ENCODE data around the gene GBX1. TPM values are rescaled to one million over a fixed set of nuclear protein-coding genes. Genes with fewer than 3 reads are reported as not detected.

The GBX1 gene
- total RNA-seq, 3 donors from 2014 or later: not detected

DNA sequence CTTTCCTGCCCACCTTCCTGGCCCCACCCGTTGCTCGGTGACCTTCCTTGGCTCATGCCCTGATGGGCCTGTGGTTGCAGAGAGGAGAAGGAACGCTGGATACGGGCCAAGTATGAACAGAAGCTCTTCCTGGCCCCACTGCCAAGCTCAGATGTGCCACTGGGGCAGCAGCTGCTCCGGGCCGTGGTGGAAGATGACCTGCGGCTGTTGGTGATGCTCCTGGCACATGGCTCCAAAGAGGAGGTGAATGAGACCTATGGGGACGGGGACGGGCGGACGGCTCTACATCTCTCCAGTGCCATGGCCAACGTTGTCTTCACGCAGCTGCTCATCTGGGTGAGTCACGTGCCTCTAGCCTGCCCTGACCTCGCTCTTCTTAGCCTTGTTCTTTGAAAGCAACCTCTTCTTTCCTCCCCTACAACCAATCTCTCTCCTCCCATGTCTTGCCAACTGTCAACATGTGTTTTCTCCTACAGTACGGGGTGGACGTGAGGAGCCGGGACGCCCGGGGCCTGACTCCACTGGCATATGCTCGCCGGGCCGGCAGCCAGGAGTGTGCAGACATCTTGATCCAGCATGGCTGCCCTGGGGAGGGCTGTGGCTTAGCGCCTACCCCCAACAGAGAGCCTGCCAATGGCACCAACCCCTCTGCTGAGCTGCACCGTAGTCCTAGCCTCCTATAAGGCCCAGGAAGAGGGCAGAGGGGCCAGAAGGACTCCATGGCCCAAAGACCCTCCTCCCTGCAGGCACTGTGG lies 24.1 kb downstream of the GBX1 start:
- H3K4me3 ChIP-seq: no peak overlapping the region
- intact Hi-C loops (cut with DNase I, micrococcal nuclease): no loop called here
- H3K9me3 ChIP-seq: no peaks in the 10 kb centered on the region
- H3K4me1 ChIP-seq (ENCODE audit: low read depth): no peaks in the 10 kb centered on the region
- H3K36me3 ChIP-seq (ENCODE audit: low read depth): no peaks in the 10 kb centered on the region
- ATAC-seq: no peak
- TF ChIP-seq, protein P1, sequence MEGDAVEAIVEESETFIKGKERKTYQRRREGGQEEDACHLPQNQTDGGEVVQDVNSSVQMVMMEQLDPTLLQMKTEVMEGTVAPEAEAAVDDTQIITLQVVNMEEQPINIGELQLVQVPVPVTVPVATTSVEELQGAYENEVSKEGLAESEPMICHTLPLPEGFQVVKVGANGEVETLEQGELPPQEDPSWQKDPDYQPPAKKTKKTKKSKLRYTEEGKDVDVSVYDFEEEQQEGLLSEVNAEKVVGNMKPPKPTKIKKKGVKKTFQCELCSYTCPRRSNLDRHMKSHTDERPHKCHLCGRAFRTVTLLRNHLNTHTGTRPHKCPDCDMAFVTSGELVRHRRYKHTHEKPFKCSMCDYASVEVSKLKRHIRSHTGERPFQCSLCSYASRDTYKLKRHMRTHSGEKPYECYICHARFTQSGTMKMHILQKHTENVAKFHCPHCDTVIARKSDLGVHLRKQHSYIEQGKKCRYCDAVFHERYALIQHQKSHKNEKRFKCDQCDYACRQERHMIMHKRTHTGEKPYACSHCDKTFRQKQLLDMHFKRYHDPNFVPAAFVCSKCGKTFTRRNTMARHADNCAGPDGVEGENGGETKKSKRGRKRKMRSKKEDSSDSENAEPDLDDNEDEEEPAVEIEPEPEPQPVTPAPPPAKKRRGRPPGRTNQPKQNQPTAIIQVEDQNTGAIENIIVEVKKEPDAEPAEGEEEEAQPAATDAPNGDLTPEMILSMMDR (IDR thresholded peaks at IDR 0.05): no peak
- DNase-seq: no peak

DNA sequence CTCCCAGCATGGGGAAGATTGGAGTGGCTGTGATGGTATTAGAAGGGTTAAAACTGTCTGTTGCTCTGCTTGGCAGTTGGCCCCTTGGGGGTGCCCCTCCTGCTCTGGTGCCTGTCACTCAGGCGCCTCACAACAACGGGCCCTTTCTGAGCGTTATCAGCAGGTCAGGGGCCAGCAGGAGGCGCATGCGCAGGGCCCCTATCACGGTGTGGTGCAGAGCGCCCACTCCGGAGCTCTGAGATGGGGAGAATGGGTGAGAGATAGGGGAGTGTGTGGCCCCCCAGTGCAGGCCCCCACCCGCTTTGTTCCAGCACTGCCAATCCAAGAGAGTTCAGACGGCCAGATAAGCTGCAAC lies 24.8 kb downstream of the GBX1 start:
- Histone ChIP-seq H3K36me3 (ENCODE audit: low read depth) (no peaks in the 10 kb centered on the region), H3K9me3 (no peaks in the 10 kb centered on the region), H3K4me3 (no peak overlapping the region), H3K4me1 (ENCODE audit: low read depth) (no peaks in the 10 kb centered on the region)
- intact Hi-C loops (cut with DNase I, micrococcal nuclease): no loop called here
- ATAC-seq (no peak), DNase-seq (no peak)
- TF ChIP-seq, protein P1 (IDR thresholded peaks at IDR 0.05): no peak

DNA sequence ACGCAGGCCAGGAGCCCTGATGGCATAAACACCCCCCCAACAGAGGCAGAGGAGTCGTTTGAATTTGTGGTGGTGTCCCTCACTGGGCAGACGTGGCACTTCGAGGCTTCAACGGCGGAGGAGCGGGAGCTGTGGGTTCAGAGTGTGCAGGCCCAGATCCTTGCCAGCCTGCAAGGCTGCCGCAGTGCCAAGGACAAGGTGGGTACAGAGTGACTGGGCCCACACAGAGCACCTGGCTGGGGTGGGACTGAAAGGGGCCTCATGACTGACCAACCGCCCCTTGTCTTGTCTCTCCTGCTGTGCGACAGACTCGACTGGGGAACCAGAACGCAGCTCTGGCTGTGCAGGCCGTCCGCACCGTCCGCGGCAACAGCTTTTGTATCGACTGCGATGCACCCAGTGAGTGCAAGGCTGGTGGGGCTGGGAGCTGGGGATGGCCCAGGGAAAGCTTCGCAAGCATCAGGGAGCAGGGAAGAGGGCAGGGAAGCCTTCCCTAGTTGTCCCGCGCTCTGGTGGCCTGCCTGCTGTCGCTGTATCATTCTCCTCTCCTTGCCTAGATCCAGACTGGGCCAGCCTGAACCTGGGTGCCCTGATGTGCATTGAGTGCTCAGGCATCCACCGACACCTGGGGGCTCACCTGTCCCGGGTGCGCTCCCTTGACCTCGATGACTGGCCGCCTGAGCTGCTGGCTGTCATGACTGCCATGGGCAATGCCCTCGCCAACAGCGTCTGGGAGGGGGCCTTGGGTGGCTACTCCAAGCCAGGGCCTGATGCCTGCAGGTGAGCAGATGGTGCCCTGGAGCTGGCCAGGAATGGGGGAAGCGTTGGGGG lies 25.4 kb downstream of the GBX1 start:
- no peak for ATAC-seq
- H3K4me1 ChIP-seq (ENCODE audit: low read depth): no peaks in the 10 kb centered on the region
- DNase-seq: no peak
- TF ChIP-seq, protein P1 (IDR thresholded peaks at IDR 0.05): no peak
- intact Hi-C loops (cut with DNase I, micrococcal nuclease): no loop called here
- no peaks in the 10 kb centered on the region for H3K36me3 ChIP-seq (ENCODE audit: low read depth)
- no peak overlapping the region for H3K4me3 ChIP-seq
- no peaks in the 10 kb centered on the region for H3K9me3 ChIP-seq

DNA sequence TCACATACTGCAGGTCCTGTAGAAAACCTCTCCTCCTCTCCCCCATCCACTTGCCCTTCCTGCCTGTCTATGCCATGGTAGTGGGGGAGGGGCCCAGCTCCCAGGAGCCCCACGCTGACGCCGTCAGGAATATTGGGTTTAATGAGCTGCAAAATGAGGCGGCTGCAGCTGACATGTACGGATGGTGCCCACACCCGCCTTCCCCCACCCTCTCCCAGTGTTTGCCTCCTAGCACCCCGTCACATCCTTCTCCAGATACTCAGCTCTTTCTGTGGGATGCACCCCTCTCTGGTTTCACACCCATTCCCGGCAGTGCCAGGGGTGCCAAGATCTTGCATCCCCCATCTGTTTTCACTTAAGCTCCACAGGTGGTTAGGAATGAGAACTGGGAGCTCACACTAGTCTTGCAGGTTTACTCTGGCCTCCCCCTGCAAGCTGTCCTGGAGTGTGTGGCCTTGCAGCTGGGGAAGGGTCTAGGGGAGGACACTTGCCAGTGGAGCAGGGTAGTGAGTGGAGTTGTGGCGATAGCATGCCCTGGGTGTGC lies 26.1 kb downstream of the GBX1 start:
- H3K4me1 ChIP-seq (ENCODE audit: low read depth): no peaks in the 10 kb centered on the region
- H3K4me3 ChIP-seq: no peak overlapping the region
- intact Hi-C loops (cut with DNase I, micrococcal nuclease): no loop called here
- H3K36me3 ChIP-seq (ENCODE audit: low read depth): no peaks in the 10 kb centered on the region
- DNase-seq: no peak
- no peaks in the 10 kb centered on the region for H3K9me3 ChIP-seq
- ATAC-seq: no peak
- TF ChIP-seq, protein P1 (IDR thresholded peaks at IDR 0.05): no peak

DNA sequence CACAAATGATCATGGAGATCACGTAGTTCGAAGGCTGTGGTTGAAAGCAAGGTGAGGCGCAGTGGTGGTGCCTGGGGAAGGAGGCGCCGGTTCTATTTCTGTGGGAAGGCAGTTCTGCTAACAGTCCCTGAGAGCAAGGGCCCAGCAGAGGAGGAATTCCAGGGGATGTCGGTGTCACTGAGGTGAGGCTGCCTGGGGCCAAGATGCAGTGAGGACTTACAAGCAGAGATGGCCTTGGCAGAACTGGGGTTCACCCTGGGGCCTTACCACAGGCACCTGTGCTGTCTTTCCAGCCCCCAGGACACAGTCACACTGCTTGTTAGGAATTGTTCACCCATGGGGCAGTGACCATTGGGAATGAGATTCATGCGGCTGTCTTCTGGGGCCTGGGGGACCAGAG lies 26.7 kb downstream of the GBX1 start:
- TF ChIP-seq, protein P1 (IDR thresholded peaks at IDR 0.05): no peak
- H3K36me3 ChIP-seq (ENCODE audit: low read depth): no peaks in the 10 kb centered on the region

More for the DNA sequence above, 26.7 kb downstream of the GBX1 start:
- H3K4me1 ChIP-seq (ENCODE audit: low read depth): no peaks in the 10 kb centered on the region
- no peaks in the 10 kb centered on the region for H3K9me3 ChIP-seq
- ATAC-seq: no peak
- intact Hi-C loops (cut with DNase I, micrococcal nuclease): no loop called here
- H3K4me3 ChIP-seq: no peak overlapping the region
- no peak for DNase-seq

Data from mucosa of descending colon (tissue), 3 donors.